Upper lobe of left lung (tissue), 4 donors: ENCODE data around the gene DSTN.

Experiments
- POLR2AphosphoS5 ChIP-seq, 2 donors: sonication (generic); formaldehyde crosslinking; IDR thresholded peaks; one replicate each; pipeline ENCODE4 v1.5.1; 2017; ENCODE audit warnings: antibody characterized with exemption in 2 of 2
- TF ChIP-seq, protein P1 (sequence below), 6 experiments: fragments of 450-650 bp in 4 of 6; fragments of 200-600 bp in 2 of 6; sonication (generic) in 2 of 6; IDR thresholded peaks; one replicate each; pipeline ENCODE4 v1.5.1; 2016 to 2019; ENCODE audit warnings: antibody characterized with exemption in 6 of 6

DNA sequence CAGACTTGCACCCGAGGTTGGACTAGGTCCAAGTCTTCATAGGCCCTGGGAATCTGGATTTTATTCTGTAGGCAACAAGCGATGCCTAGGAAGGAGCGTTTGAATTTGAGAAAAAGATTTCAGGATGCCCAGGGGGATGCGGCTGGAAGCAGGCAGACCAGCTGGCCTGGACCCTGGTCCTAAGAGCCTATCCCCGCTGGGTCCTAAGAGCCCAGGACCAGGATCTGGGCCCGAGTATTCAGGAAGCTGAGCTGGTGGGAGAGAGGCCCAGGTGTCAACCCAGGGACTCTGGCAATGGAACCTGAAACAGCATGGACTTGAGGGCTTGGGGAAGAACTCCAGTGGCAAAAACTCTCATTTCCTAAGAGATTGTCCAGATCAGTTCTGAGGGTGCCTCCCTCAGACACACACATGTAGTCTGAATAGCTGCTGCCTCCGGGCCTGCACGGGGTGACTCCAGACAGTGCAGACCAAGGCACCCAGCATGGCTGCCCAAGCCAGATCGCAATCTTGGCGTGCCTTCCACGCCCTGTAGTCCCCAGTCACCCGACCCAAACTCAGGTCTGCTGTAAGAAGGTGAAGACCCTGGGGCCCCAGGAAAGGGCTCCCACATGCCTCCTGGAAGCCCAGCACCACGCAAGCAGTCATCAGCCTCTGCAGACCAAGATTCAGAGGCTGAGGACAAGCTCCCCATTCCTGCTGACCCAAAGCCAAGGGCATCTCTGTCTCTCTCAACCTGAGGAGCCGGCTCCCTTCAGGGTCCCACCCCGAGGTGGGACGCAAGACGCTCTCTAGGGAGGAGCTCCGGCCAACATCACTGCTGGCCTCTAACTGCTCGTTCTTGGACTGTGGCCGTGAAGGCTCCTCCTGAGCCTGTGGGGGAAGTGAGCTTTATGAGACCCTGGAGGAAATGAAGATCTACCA, 77.8 kb downstream of the DSTN start:
- TF ChIP-seq, protein P1, sequence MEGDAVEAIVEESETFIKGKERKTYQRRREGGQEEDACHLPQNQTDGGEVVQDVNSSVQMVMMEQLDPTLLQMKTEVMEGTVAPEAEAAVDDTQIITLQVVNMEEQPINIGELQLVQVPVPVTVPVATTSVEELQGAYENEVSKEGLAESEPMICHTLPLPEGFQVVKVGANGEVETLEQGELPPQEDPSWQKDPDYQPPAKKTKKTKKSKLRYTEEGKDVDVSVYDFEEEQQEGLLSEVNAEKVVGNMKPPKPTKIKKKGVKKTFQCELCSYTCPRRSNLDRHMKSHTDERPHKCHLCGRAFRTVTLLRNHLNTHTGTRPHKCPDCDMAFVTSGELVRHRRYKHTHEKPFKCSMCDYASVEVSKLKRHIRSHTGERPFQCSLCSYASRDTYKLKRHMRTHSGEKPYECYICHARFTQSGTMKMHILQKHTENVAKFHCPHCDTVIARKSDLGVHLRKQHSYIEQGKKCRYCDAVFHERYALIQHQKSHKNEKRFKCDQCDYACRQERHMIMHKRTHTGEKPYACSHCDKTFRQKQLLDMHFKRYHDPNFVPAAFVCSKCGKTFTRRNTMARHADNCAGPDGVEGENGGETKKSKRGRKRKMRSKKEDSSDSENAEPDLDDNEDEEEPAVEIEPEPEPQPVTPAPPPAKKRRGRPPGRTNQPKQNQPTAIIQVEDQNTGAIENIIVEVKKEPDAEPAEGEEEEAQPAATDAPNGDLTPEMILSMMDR (IDR thresholded peaks at IDR 0.05) = no peak
- no peak for TF ChIP-seq POLR2AphosphoS5 (IDR thresholded peaks at IDR 0.05)
